ENCODE results near the gene KATNIP. TPM values are rescaled to one million over a fixed set of nuclear protein-coding genes. Genes with fewer than 3 reads are reported as not detected.

The KATNIP gene
- total RNA-seq, 1 donor from 2014 or later = 13.1 TPM

GRCh38 chr16:27582883-27583282, 32.9 kb downstream of the KATNIP start:
- no peak for DNase-seq (ENCODE audit: low read depth in 2 of 2)

- DNase-seq (ENCODE audit: low read depth in 2 of 2) = no peak
These were observed 33.7 kb downstream of the KATNIP start for GRCh38 chr16:27583634-27584033.

GRCh38 chr16:27585200-27585599, 35.3 kb downstream of the KATNIP start:
- no peak for DNase-seq (ENCODE audit: low read depth in 2 of 2)

GRCh38 chr16:27586711-27587110, 36.8 kb downstream of the KATNIP start:
- DNase-seq (ENCODE audit: low read depth in 2 of 2) = no peak

- no peak for DNase-seq (ENCODE audit: low read depth in 2 of 2)
These were observed 38.1 kb downstream of the KATNIP start for GRCh38 chr16:27588057-27588456.

- no peak for DNase-seq (ENCODE audit: low read depth in 2 of 2)
These were observed 41.9 kb downstream of the KATNIP start for GRCh38 chr16:27591837-27592236.

- DNase-seq (ENCODE audit: low read depth in 2 of 2) = no peak
These were observed 45.5 kb downstream of the KATNIP start for GRCh38 chr16:27595475-27595874.

GRCh38 chr16:27595993-27596392, 46.0 kb downstream of the KATNIP start:
- no peak for DNase-seq (ENCODE audit: low read depth in 2 of 2)

- DNase-seq (ENCODE audit: low read depth in 2 of 2) = no peak
These were observed 46.5 kb downstream of the KATNIP start for GRCh38 chr16:27596411-27596810.

- DNase-seq (ENCODE audit: low read depth in 2 of 2) = no peak
These were observed 47.4 kb downstream of the KATNIP start for GRCh38 chr16:27597361-27597760.

- DNase-seq (ENCODE audit: low read depth in 2 of 2) = no peak
These were observed 48.3 kb downstream of the KATNIP start for GRCh38 chr16:27598220-27598619.

- no peak for DNase-seq (ENCODE audit: low read depth in 2 of 2)
These were observed 49.1 kb downstream of the KATNIP start for GRCh38 chr16:27598931-27599565.

GRCh38 chr16:27599606-27600005, 49.7 kb downstream of the KATNIP start:
- no peak for DNase-seq (ENCODE audit: low read depth in 2 of 2)

Other genes with a start within 250 kb of the KATNIP start
- gene IL4R, start 236.2 kb upstream of the KATNIP start, total RNA-seq = 13.5 and 14.5 TPM in 2 replicates
- gene IL21R, start 148.0 kb upstream of the KATNIP start, total RNA-seq = under 0.01 and 0.13 TPM in 2 replicates
- gene GTF3C1, start 231 bp upstream of the KATNIP start, total RNA-seq = 51.9 and 64.2 TPM in 2 replicates